T47D (cell line): Measurements from ENCODE around the gene AIRE.
"Not testable (repeated sequence)": the region's sequence is repeated elsewhere in the genome, so short reads cannot be mapped to it uniquely, and the experiment has no call there.

Experiments
- DNase-seq, 2 experiments: peaks; one replicate each; pipeline versions ENCODE4 v3.0.0 to v3.0.0-alpha.2; 2011 to 2012; ENCODE audit warnings: low read depth in 1 of 2, low spot score in 1 of 2
- JUND ChIP-seq: IDR thresholded peaks from 2 replicates; pipeline ENCODE4 v1.6.1; 2012; ENCODE audit warnings: low read depth
- in situ Hi-C: cut with HindIII; loops from 2 replicates; pipeline ENCODE4 v1.10.0; 2016; ENCODE audit warnings: low sequenced_read_pairs, low pct_unique_long_range_greater_than_20kb

AIRE gene

DNA sequence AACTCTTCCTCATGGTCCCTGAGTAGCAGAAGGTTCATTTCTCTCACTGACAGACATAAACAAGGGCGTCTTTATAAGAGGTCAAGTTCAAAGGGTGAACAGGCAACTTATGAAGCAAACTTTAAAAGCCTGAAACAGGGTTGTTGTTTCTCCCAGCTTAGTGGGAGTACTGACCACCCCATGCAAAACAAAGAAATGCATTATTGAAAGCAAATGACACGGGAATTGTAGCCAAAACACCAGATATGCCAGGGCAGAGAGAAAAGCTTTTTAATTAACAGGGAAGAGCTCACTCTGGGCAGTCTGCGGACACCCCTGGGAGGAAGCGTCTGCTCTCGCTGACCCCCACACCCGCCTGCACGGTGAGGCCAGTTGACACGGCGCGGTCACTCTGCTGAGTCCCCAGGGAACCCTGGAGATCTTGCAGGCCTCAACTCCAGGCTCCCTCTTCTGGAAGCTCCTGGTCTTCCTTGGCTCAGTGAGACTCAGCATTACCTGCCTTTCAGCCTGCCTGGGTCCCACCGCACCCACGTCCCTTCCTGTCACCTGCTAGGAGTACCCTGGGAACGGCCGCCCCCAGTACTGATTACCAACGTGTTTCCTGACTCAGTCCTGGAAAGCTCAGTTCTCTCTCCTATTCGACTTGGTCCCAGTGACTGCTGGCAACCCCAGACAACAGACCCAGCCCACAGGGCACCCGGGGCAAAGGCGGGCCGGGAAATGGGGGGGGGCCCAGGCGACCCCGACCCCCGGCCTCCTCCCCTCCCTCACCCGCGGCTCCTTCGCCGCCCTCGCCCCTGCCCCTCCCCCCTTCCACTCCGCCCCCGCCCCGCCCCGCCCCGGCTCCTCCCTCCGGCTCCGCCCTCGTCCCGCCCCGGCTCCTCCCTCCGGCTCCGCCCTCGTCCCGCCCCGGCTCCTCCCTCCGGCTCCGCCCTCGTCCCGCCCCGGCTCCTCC lies 52.5 kb downstream of the AIRE start:
- DNase-seq: peak; percentile 69 to 82
- in situ Hi-C loops: no loop called here
- no peak for TF ChIP-seq JUND

DNA sequence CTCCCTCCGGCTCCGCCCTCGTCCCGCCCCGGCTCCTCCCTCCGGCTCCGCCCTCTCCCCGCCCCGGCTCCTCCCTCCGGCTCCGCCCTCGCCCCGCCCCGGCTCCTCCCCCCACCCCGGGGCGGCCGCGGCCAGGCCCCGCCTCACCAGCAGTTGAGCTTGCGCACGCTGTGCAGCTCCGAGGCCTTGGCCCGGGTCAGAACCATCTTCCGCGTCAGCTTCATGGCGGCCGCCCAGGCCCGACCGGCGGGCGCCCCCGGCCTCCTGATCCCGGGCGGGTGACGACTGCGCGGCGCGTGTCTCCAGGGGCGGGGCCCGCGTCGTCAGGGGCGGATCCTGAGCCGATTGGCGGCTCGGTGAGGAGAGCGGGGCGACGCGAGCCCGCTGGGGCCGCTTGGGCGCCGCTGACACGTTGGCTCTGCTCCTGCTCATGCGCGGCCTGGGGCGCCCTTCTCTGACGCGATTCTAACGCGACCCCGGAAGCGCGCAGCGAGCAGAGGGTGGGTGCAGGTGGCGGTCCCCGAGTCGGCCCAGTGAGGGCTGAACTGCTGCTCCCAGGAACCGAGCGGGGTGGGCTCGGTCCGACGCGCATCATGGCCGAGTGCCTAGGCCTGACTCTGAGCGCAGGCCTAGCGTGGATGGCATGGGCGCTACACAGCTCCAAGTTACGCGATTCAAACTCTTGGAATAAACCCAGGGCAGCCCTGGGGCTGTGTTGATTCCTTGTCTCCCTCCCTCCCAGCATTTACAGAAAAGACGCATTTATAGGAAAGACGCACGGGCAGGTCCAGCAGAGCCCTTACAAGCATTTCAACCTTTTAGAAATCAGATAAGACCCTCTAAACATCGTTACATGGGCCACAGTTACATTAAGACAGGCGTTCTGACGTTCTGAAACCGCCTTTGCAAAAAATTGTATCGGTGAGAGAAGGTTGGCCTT lies 53.6 kb downstream of the AIRE start, which contains the start of gene CFAP410:
CFAP410 (minus strand) TSS at position 420 of the 940 bp plus-strand sequence; CDS start at position 224, 196 bp downstream.
- in situ Hi-C loops: no loop called here
- no peak for TF ChIP-seq JUND
- peak; percentile 87 to 96 for DNase-seq

DNA sequence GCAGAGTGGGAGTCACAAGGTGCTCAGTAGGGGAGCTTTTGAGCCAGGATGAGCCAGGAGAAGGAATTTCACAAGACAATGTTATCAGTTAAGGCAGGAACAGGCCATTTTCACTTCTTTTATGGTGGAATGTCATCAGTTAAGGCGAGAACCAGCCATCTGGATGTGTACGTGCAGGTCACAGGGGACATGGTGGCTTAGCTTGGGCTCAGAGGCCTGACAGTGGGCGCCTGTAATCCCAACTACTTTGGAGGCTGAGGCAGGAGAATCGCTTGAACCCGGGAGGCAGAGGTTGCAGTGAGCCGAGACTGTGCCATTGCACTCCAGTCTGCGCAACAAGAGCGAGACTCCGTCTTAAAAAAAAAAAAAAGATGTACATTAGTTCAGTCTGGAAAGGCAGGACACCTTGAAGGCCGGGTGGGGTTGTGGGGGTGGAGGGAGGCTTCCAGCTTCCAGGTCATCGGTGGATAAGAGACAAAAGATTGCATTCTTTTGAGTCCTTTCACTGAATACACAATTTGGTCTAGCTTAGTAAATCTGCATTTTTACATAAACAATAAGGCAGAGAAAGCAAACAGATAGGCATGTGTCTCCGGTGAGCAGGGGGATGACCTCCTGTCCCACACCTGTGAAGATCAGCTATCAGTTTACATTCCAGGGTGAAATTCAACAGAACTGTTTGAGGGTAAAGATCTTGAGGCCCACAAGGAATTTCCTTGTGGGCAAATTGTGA lies 56.2 kb downstream of the AIRE start:
- DNase-seq, in situ Hi-C loops: not testable (repeated sequence)

DNA sequence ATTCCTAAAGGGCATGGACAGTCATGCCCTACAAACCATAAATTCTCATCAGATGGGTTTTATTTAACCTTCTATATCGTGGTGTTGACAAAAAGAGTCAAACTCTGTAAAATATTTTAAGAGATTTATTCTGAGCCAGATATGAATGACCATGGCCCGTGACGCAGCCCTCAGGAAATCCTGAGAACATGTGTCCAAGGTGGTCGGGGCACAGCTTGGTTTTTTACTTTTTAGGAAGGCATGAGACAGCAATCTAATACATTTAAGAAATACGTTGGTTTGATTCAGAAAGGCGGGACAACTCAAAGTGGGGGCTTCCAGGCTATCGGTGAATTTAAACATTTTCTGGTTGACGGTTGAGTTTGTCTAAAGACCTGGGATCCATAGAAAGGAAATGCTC lies 57.3 kb downstream of the AIRE start:
- DNase-seq, in situ Hi-C loops: not testable (repeated sequence)

DNA sequence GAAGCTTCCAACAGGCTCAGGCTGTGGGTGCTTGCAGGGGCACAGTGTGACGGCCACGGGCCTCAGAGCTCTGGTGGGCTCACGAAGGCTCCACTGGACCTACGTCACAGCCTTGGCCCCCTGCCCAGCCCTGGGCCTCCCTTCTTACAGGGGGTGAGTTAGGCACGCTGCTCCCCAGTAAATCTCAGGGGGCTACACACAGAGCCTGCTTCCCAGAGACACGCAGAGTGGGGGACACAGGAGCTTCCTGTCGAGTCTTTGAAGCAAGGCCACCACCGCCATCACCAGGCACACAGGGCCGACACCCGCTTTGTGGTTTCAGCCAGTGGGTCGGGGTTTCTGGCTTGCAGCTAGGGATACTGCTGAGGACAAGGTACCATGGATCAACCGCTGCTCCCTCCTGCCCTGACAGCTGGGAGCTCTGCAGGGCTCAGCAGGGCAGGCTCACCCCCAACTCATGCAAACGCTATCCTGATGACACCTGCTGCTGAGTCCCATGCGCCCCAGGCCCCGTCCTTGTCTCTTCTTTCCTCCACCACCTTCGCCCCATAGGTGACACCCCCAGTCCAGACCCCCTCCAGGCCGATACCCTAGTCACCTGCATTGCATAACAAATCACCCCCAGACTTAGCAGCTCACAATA lies 59.0 kb downstream of the AIRE start:
- TF ChIP-seq JUND: no peak
- no peak for DNase-seq
- in situ Hi-C loops: no loop called here

DNA sequence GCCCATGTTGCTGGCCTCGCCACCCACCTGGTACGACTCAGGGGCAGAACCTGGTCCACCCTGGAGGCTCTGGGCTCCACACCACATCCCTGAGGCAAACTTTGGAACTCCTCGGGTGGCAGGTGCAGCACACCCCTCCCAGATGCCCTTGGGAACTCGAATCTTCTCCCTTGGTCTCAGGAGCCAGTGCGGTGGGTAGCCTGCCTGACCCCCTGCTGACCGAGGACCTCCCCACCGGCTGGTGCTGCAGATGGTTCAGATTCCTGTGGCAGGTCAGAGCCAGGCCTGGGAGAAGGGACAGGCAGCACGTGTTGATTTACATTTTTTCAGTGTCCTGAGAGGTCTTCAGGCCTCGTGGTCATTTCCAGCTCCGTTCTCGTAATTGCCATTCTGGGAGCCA lies 59.8 kb downstream of the AIRE start:
- TF ChIP-seq JUND: no peak
- no peak for DNase-seq
- in situ Hi-C loops: no loop called here

DNA sequence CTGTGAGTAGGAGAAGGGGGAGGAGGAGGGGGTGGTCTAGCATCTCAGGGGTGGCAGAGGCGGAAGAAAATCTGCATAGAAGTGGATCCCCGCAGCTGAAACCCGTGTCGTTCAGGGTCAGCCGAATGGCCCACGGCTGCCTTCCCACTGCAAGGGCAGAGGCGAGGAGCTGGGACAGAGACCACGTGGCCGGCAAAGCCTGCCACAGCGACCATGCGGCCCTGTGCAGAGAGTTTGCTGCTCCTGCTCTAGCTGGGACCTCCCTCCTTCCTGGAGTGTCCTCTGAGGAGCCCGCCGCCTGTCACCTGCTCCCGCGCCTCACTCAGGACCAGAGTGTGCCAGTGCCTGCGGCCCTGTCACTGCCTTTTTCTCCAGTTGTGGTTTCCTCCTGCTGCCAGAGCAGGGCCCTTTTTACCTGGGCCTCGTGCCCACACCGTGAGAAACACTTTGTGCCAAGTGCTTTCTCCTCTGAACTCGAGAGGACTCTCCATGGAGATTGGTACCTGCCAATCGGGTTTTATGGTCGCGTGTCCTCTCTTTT lies 62.3 kb downstream of the AIRE start:
- in situ Hi-C loops: no loop called here
- DNase-seq: peak in 1 of 2 experiments; percentile 45
- no peak for TF ChIP-seq JUND
